ENCODE measurements around the gene CLBA1.

GRCh38 chr14:104938436-104938835 lies 47.2 kb upstream of the CLBA1 start:
- TF ChIP-seq CTCF (IDR thresholded peaks at IDR 0.05 in 4 of 5, conservative IDR thresholded peaks at IDR 0.05 in 1 of 5), result no peak
- TF ChIP-seq POLR2A (IDR thresholded peaks at IDR 0.05), result no peak

Measured in gastrocnemius medialis (tissue), 4 donors.